ENCODE measurements around the gene LHX1. TPM values are rescaled to one million over a fixed set of nuclear protein-coding genes. Genes with fewer than 3 reads are reported as not detected.

The LHX1 gene
- total RNA-seq, 1 donor from 2014 or later = 44.3 TPM

- Histone ChIP-seq H3K36me3 (ENCODE audit: control insufficient read depth, insufficient read depth, low read length) (peaks cover 8% of the 10 kb centered on the region), H3K4me3 (ENCODE audit: low read depth, low read length) (peak overlapping the region; percentile 61), H3K27me3 (ENCODE audit: control insufficient read depth, insufficient read depth, low read length) (peaks cover 2% of the 10 kb centered on the region)
- DNase-seq (ENCODE audit: low read depth) = no peak
- no peak for TF ChIP-seq CTCF (IDR thresholded peaks at IDR 0.05; ENCODE audit: insufficient read depth, low read length, poor library complexity, severe bottlenecking)
These were observed 5.4 kb downstream of the LHX1 start for GRCh38 chr17:36942631-36943125.

DNA sequence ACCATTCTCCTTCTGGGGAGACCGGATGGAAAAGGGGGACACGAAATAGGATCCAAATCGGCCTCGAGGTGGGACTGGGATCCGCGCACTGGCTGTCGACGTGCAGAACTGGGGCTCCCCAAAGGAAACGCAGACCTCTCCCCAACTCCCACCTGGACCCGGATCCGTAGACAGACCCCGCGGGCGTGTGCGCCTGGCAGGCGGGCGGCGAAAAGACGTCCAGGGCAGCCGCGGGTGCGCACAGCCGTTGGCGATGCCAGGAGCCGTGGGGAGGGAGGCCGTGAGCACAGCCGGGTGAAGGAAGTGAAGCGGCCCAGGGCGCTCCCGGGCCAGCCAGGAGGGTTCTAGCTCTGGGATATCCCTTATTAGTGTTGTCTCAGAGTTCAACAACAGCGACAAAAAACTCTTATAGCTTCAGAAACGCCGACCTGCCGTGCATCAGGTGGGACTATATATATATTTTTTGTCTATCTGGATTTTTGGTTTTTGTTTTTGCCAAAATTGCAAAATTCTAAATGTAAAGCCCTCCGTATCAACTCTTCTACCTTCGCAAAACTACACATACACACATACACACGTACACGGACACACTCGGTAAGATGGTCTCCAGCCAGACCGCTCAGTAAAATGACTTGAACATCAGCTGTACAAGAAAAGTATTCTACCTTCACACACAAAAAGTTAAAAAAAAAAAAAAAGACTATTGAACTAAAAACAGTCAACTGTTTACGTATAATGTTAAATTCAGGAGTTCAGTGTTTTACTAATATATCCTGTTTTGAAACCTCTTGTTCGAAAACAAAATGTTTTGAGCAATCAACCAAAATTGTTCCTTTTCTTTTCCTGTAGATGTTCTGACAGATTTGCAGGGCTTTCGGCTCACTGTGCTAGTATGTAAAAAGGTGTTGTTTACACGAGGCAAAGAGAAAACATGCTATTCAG lies 6.2 kb downstream of the LHX1 start:
- DNase-seq (ENCODE audit: low read depth) = no peak
- H3K4me3 ChIP-seq (ENCODE audit: low read depth, low read length) = peak overlapping the region; percentile 61
- peaks cover 8% of the 10 kb centered on the region for H3K36me3 ChIP-seq (ENCODE audit: control insufficient read depth, insufficient read depth, low read length)
- peaks cover 2% of the 10 kb centered on the region for H3K27me3 ChIP-seq (ENCODE audit: control insufficient read depth, insufficient read depth, low read length)
- TF ChIP-seq CTCF (IDR thresholded peaks at IDR 0.05; ENCODE audit: insufficient read depth, low read length, poor library complexity, severe bottlenecking) = no peak

- Histone ChIP-seq H3K36me3 (ENCODE audit: control insufficient read depth, insufficient read depth, low read length) (peaks cover 8% of the 10 kb centered on the region), H3K4me3 (ENCODE audit: low read depth, low read length) (no peak overlapping the region), H3K27me3 (ENCODE audit: control insufficient read depth, insufficient read depth, low read length) (peaks cover 2% of the 10 kb centered on the region)
- TF ChIP-seq CTCF (IDR thresholded peaks at IDR 0.05; ENCODE audit: insufficient read depth, low read length, poor library complexity, severe bottlenecking) = no peak
- DNase-seq (ENCODE audit: low read depth) = no peak
These were observed 7.3 kb downstream of the LHX1 start for GRCh38 chr17:36944553-36944952.

- no peak overlapping the region for H3K4me3 ChIP-seq (ENCODE audit: low read depth, low read length)
- peaks cover 8% of the 10 kb centered on the region for H3K36me3 ChIP-seq (ENCODE audit: control insufficient read depth, insufficient read depth, low read length)
- no peak for TF ChIP-seq CTCF (IDR thresholded peaks at IDR 0.05; ENCODE audit: insufficient read depth, low read length, poor library complexity, severe bottlenecking)
- no peak for DNase-seq (ENCODE audit: low read depth)
- peaks cover 2% of the 10 kb centered on the region for H3K27me3 ChIP-seq (ENCODE audit: control insufficient read depth, insufficient read depth, low read length)
These were observed 7.9 kb downstream of the LHX1 start for GRCh38 chr17:36945140-36945539.

GRCh38 chr17:36945959-36946725 lies 8.9 kb downstream of the LHX1 start:
- peaks cover 3% of the 10 kb centered on the region for H3K36me3 ChIP-seq (ENCODE audit: control insufficient read depth, insufficient read depth, low read length)
- DNase-seq (ENCODE audit: low read depth) = no peak
- TF ChIP-seq CTCF (IDR thresholded peaks at IDR 0.05; ENCODE audit: insufficient read depth, low read length, poor library complexity, severe bottlenecking) = no peak
- peaks cover 2% of the 10 kb centered on the region for H3K27me3 ChIP-seq (ENCODE audit: control insufficient read depth, insufficient read depth, low read length)
- H3K4me3 ChIP-seq (ENCODE audit: low read depth, low read length) = no peak overlapping the region
